Thyroid gland (tissue), 4 donors: Measurements from ENCODE around the gene TUBB.
A peak's percentile ranks its signal among the peaks of the same experiment; 100 is the strongest.

Experiments used
- CTCF ChIP-seq, 6 experiments: fragments of 200-600 bp in 3 of 6; fragments of 450-650 bp in 3 of 6; sonication (generic) in 3 of 6; IDR thresholded peaks; one replicate each; pipeline ENCODE4 v1.5.1; 2016 to 2019; ENCODE audit warnings: antibody characterized with exemption in 6 of 6, mild to moderate bottlenecking in 2 of 6, inconsistent platforms in 1 of 6, moderate library complexity in 1 of 6
- POLR2A ChIP-seq, 2 donors: fragments of 450-650 bp; IDR thresholded peaks; one replicate each; pipeline ENCODE4 v1.6.1; 2017; ENCODE audit warnings: antibody characterized with exemption in 2 of 2, mild to moderate bottlenecking in 2 of 2, moderate library complexity in 1 of 2

GRCh38 chr6:30690403-30691207, 29.5 kb upstream of the TUBB start, which contains the start of gene NRM:
- TF ChIP-seq CTCF (IDR thresholded peaks at IDR 0.05) (no peak), POLR2A (IDR thresholded peaks at IDR 0.05) (peak in 1 of 2 donors; percentile 61)
